Measurements from ENCODE around the gene CNTN4.
"Not testable (repeated sequence)": the region's sequence is repeated elsewhere in the genome, so short reads cannot be mapped to it uniquely, and the experiment has no call there.

The CNTN4 gene

DNA sequence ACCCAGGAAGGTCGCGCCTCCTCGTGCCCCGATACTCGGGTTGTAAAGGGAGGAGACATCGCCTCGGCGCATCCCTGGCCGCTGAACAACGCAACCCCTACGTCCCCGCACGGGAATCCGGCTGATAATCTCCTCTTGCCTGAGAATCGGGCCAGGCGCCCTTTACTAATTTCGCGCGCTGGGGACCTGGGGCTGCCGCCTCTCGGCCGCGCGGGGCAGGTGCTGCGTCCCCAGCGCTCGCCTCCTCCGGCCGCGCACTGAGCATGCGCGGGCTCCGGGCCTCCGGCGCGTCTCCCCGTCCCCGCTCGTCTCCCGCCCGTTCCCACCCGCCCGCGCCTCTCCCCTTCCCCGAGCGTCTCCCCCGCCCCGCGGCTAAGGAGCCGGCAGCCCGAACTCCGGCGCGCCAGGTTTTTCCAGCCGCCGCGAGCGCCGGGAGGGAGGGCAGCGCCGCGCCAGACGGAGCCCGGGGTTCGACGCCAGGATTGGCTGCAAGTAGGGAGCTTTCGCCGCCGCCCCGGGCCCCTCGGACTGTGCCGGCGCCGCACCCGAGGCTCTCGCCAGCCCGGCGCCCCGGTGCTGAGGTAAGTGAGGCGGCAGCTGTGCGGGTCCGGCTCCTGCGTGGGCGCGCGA lies at the start of gene CNTN4:
TSS of gene CNTN4 (plus strand) at position 469 of the 630 bp plus-strand sequence.
- DNase-seq (ENCODE audit: low read depth), result no peak

DNA sequence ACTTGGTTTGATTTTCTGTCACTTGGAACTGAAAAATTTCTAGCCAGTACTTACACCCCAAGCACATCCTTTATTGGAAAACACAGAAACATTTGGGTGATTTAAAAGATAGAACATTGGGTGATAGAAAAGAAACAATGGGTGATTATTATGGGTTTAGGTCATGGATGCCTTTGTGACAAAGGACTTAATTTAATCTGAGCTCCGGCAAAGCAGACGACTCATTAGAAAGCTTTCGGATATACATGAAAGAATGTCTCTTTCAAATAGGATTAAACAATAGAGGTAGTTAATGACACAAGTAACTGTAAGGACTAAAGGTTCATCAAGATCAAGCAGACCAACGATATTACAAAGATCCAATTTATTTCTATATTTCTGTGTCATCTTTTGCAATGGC lies 37.3 kb upstream of the CNTN4 start:
- no peak for DNase-seq (ENCODE audit: low read depth)

DNA sequence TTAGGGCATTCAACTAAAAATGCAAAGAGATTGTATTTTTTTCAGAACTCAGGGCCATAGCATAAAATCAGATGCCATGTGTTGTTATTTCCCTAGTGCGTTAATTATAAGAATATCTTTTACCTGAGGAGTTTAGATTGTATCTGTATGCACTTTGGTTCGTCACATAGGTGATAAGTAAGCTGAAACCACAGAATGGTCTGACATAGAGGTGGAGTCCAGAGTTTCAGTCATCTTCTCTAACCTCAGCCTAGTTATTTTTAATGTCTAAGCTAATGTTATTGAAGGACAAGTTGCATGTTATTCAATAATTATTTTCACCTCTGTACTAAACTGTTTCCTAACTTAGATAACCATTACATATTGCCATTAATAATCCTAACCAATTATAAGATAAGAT lies 27.1 kb upstream of the CNTN4 start:
- no peak for DNase-seq (ENCODE audit: low read depth)

DNA sequence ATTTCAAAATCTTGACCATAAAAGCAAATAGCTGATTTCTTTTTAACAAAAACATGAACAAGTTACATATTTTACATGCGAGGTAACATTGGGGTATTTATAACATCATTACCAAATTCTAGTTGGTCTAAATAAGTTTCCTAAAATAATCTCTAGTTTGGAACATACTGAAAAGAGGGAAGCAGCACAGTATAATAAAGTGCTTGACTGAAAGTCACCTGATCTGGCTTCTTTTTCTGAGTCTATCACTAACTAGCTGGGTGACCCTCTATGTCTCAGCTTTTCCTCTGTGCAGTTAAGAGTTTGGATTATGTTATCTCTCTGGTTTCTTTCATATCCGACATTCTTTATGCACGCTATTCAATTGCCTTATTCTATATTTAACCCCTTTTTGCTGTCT lies 19.8 kb upstream of the CNTN4 start:
- no peak for DNase-seq (ENCODE audit: low read depth)

DNA sequence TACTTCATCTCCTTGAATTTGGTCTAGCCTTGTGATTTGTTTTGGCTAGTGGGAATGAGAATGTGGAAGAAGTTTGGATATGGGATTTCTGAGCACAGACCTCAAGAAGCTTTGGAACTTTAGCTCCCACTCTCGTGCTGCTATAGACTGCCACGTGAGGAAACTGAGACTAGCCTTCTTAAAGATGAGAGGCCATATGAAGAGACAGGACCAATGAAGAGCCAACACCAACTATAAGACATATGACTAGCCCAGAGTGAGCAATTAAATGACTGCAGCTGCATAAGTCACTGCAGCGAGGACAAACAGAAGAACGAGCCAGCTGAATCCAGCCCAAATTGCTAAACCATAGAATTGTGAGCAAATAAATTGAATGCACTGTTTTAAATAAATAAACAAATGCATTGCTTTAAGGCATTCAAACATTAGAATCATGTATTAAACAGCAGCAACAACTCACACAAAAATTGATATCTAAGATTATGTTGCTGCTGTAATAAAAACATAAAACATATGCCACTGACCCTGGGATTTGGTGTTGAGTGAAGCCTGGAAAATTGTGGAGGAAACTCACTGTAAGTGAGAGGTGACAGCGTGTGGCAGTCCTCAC lies 15.7 kb upstream of the CNTN4 start:
- DNase-seq (ENCODE audit: low read depth), result no peak

DNA sequence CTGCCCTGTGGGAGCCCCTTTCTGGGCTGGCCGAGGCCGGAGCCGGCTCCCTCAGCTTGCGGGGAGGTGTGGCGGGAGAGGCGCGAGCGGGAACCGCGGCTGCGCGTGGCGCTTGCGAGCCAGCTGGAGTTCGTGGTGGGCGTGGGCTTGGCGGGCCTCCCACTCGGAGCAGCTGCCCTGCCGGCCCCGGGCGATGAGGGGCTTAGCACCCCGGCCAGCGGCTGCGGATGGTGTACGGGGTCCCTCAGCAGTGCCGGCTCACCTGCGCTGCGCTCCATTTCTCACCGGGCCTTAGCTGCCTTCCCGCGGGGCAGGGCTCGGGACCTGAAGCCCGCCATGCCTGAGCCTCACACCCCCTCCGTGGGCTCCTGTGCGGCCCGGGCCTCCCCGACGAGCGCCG lies 15.1 kb upstream of the CNTN4 start:
- not testable (repeated sequence) for DNase-seq (ENCODE audit: low read depth)

DNA sequence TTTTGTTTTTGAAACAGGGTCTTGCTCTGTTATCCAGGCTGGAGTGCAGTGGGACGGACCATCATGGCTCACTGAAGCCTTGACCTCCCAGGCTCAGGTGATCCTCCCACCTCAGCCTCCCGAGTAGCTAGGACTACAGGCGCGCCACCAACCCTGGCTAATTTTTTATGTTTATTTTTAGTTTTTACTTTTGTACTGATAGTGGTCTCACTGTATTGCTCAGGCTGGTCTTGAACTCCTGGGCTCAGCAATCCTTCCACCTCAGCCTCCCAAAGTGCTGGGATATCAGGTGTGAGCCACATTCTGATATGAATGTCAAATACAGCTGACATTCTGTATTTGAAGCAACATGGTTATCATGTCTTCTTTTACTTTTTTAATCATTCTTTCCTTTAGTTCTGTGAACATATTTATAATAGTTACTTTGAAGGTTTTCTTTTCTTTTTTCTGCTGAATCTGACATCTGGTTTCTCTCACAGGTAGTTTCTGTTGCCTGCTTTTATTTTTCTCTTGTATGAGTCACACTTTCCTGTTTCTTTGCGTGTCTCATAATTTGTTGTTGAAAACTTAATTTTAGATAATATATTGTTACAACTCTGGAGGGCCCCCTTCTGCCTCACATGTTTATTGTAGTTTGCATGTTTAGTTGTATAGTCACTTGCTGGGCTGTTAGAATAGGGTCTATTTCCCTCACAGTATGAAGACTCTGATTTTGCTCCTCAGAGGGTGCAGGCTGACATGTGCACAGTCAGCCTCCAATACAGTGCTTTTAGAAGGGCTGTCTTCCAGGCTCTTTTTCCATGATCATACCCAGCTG lies 8.4 kb upstream of the CNTN4 start:
- DNase-seq (ENCODE audit: low read depth), result no peak

DNA sequence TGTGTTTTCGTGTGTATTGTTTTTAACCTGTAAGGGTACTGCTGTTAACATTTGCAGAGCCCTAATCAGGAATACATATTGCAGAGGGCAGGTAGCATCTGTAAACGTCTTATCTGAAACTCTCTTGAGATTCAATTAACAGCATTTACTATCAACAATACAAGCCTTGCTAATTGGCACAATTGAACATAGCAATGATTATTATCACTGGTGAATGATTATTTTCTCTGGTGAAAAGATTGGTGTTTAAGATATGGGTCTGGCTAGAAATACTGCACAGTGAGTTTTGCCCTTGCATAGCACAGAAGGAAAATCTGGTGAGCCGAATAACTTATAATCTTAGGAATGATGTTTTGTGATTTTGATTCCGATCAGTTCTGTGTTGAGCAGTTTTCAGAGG lies 5.9 kb upstream of the CNTN4 start:
- DNase-seq (ENCODE audit: low read depth), result no peak

DNA sequence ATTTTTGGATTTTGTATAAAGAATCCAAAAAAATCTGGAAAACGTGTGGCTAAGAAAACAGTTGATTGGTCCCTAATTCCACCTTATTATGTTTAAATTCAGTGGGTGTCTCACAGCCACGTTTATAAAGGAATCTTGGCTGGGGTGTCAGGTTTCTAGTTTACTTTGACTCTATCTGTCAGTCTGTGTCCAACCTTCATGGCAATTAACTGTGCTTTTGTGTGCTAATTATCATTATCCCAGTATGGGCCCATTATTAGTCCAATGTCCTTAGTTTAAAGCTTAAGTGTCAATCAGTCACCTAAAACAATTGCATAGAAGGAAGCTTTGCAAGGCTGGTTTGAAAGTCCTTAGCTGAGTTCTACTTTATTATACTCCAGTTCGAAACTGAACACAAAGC lies 3.7 kb upstream of the CNTN4 start:
- DNase-seq (ENCODE audit: low read depth), result no peak

DNA sequence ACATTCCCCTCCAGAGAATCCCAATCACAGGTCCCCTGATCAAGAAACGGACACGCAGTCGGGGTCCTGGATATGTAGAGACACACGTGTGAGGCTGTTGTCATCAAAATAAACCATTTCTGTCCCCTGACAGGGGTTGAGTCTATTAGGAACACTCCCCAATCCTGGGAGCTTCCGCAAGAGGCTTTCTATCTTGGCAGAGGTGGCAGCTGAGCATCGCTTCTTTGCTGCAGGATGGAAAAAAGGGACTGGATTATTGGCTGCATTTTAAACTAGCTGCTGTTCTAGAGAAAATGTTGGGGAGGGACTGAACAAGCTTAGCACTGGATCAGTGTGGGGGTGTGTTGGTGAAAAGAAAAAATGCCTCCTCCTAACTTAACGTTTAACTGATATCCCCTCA lies 2.5 kb upstream of the CNTN4 start:
- no peak for DNase-seq (ENCODE audit: low read depth)

DNA sequence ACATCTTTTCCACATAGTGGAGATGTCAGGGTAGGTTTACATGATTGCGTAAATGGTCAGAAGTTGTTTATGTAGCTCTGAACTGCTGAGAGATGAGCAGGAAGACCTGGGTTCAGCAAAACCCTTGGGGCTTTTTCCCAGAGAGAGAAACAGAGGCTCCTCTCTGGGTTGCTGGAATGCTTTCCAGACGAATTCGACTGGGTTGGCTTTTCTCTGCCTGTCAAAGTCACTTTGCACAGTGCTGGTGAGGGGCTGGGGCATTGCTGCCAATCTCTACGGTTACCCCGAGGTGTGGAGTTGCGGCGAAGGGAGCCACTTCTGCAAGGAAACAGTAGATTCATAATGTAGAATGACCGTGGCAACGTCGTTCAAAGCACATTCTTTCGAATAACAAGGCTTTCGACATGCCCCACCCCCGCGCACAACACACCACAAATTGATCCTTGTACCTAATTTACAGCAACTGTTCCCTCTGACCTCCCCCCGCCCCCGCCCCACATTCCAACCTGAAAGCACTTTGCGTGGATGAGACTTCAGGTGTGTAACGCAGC lies 950 bp upstream of the CNTN4 start:
- no peak for DNase-seq (ENCODE audit: low read depth)

DNA sequence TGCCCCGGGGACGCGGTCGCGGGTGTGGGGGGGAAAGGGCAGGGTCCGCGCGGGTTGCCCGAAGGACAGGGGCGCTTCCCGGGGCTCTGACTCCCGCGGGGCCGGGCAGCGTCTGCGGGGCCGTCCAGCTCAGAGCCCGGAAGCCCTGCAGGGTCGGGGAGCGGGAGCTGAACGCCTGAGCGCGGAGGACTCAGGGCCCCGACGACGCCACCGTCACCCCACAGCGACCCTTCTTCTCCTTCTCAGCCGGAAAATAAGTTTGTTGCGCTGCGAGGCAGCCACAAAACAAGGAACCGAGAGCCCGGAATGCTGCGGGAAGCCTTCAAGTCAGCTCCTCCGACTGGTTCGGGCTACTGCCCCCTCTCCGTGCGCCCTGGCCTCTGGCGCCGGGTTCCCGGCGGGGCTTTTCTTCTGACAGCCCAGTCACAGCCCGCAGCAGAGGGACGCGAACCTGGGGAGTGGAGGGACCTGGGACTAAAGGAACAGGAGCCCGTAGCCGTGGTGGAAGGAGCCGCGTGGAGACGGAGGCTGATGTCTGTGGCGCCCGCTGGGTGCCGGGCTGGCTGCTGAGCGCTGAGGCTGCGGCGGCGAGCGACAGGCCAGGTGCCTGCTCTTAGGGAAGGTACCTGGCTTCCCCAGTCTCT lies 484 bp downstream of the CNTN4 start:
- no peak for DNase-seq (ENCODE audit: low read depth)

DNA sequence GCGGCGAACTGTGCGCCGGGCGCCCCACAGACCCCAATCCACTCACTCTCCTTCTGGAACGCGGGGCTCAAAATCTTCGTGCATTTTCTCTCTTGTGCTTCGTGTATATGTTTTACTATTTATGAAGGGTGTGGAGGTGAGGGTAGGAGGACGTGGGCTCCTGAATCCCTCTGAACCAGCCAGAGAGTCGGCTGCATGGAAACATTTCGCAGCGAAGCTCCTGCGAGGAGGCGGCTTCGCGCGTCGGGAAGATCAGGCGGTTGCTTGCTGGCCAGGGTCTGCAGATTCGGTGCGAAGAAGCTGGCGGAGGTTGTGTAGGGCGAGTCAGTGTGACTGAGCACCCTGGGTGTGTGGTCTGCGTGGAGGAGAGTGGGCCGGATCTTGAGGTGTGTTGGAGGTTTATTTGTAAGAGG lies 1.1 kb downstream of the CNTN4 start:
- DNase-seq (ENCODE audit: low read depth), result no peak

DNA sequence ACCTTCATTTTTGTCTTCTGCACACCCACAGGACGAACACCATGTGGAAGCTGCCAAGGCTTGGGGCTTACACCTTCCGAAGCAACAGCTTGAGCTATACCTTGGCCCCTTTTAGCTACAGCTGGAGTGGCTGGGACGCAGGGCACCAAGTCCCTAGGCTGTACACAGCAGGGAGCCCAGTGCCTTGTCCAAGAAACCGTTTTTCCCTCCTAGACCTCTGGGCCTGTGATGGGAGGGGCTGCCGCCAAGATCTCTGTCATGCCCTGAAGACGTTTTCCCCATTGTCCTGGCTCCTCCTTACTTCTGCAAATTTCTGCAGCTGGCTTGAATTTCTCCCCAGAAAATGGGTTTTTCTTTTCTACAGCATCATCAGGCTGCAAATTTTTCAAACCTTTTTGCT lies 7.8 kb downstream of the CNTN4 start:
- DNase-seq (ENCODE audit: low read depth), result no peak

DNA sequence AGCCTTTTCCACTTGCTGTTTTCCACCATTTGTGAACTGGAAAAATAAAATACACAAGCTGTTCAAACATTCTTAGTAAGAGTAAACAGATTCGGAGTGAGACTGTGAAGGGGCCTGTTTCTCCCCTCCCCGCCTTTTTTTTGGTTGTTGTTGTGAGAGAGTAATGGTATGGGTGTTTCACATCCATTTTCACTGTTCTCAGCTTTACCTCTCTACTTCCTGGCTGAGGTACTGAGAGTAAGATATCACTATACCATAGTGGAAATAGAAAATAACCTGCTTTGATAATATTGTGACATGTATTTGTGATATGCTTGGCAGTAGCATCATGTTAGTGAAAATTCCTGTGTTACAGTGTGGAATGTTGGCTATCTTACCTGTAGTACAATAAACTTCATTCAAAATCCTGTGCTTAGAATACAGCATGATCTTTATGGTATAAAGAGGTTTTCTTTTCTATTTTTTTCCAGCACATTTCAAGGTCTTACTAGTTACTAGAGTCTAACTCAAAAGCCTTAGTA lies 12.0 kb downstream of the CNTN4 start:
- no peak for DNase-seq (ENCODE audit: low read depth)

DNA sequence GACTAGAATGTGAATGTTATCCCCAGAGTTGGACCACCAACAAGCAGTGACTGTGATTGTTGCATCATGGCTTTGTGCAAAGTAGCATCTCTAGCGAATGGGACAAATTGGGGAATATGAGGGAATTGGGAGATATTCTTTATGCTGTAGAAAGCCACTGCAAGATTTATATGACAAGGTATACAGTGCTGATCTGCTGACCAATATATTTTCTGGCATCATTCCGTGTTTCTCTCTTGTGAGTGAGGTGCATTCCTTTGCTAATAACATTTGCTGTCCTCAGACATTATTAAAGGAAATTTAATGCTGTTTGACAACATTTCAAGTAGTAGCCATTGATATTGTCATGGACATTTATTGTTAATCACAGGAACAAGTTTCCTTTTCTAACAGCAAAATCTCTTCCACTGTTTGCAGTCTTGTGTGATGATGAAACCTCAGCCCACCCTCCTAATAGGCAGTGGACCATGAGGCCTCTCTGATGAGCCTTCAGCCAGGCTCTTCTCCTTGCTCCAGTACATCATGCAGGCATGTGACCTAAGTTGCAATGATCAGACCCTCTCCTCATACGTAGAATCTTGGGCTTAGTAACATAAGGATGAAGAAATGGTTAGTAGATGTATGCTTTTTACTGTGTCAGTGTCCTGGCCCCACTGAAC lies 16.1 kb downstream of the CNTN4 start:
- no peak for DNase-seq (ENCODE audit: low read depth)

DNA sequence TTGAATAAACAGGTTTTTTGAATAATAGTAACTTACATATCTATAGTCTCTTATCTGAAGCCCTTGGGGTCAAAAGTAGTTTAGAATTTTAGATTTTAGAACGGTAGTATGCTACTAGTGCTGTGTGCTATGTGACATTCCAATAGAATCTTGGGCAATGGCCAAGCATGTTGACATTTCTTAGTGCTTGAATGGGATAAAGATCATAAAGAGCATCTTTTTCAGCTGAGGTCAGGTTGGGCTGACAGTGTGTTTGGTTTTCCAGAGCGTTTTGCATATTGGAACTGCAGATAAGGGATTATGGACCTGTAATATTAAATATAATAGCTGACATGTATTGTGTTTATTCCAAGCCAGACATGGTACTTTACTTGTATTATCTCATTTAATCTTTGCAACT lies 32.1 kb downstream of the CNTN4 start:
- DNase-seq (ENCODE audit: low read depth), result no peak

DNA sequence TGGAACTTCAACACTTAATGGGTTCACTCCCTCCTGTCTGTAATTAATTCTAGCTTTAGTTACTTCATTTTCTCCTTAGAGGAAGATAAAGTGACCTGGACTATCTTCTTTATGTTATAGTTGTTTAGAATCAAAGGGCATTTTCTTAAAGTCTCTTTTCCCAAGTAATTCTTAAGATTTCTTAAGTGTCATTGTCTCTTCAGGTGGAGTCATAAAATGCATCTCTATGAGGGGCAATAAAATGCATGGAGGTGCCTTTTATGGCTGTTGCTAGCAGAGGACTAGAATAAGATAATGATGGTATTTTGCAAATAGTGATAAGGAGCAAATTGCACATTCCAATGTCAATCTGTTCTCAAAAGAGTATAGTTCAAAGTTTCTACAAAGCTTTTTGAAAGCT lies 34.5 kb downstream of the CNTN4 start:
- no peak for DNase-seq (ENCODE audit: low read depth)

DNA sequence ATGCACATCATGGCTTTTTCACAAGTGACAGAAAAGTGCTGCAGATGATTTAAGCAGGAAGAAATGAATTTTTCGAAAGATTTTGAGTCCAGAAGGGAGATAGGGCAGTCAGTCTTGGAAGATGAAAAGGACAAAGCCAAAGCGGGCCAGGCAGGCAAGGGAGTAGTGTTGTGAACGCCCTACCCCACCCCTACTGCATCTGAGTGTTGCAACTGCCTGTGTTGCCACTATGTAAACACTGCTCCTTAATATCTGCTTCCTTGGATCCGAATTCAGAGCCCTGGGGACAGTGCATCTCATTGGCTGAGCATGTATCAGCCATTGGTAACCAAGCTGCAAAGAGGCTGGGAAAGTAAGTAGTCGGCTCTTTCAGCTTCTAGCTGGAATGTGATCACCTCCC lies 39.0 kb downstream of the CNTN4 start:
- DNase-seq (ENCODE audit: low read depth), result no peak

DNA sequence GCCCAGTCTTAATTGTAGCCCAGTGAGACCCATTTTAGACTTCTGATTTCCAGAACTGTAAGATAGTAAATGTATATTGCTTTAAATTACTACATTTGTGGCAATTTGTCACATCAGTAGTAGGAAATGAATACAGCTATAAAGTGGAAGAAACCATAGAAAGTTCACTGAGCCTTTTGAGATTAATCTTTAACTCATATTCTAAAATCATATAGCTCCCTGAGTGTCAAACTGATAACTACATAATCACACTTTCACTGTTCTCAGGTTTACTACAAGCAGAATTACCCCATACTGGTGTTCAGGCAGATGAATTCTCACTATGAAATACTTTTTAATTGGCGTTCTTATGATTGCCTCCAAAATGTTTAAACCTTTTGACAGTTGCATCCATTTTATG lies 42.8 kb downstream of the CNTN4 start:
- DNase-seq (ENCODE audit: low read depth), result no peak

DNA sequence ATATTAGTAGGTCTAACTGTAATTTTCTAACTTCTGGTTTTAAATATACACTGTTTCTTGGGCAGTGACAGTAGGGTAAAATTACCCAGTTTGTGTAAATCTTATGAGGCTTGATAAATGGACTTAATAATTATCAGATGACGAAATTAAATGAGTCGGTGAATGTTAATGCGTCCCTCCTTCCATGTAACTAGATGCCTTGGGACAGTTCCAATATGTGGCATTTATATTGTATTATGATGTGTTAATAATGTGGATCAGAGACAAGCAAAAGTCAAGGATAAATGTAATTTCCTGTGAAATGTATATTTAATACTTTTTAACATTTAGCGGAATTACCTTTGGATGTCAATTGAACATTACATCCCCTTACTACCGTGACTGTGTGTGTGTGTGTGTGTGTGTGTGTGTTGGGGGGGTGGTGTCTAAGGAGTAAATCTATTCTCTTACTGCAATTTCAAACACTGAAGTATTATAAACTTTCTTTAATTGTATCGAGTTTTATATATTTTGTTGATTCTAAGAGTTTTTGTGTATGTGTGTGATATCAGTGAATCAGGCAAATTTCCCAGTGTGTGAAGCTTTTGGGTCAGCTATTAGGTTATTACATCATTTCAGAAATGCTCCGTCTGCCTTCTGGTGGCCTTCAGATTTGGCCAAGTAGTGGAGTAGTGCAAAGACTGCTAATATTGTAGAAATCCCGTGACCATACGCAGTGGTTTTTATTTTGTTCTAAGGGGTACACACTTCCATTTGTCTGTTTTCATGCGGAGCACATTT lies 50.1 kb downstream of the CNTN4 start:
- DNase-seq (ENCODE audit: low read depth), result no peak
